HepG2 (cell line): ENCODE results near the gene PARP3. TPM values are rescaled to one million over a fixed set of nuclear protein-coding genes. Genes with fewer than 3 reads are reported as not detected.

ENCODE experiments used
- ATAC-seq: fragments of 200-7000 bp; cut with Tn5 transposase; 3 replicates; pipeline ENCODE4 v1.9.1; 2020; ENCODE audit warnings: mild to moderate bottlenecking, moderate library complexity
- BruUV-seq: library from RNA; stranded (reverse); fragments of 400-500 nt; replicated peaks from 2 replicates; lab custom pipeline; 2021; lab: Mats Ljungman, UMichigan
- CTCF ChIA-PET: fragments of 300-600 bp; formaldehyde crosslinking; extraction: SDS; loops from one replicate; lab custom pipeline; 2021; ENCODE audit warnings: low total read pairs, inconsistent platforms, low intra/inter-chr PET ratio; lab: Yijun Ruan, JAX
- POLR2A ChIA-PET: fragments of 350-600 bp; sonication (Branson Sonifier 250); formaldehyde crosslinking; loops from one replicate; lab custom pipeline; 2020; ENCODE audit warnings: antibody characterized with exemption, inconsistent platforms; lab: Yijun Ruan, JAX
- DNase-seq: peaks from one replicate; pipeline ENCODE4 v3.0.0-alpha.2; 2015; ENCODE audit warnings: low spot score
- FAIRE-seq: peaks from 3 replicates; lab custom pipeline; 2011; peaks lifted over from hg19 to GRCh38; lab: Jason Lieb, UNC
- H2AFZ ChIP-seq: one replicate; pipeline ENCODE4 v1.6.1; 2011; ENCODE audit warnings: low read length, inconsistent platforms
- H3K27ac ChIP-seq: fragments of 300-600 bp; 3 replicates; pipeline ENCODE4 v1.8.0; 2011; ENCODE audit warnings: mixed run types, mild to moderate bottlenecking, mixed read lengths, low read length, inconsistent platforms; ENCODE audit not compliant: insufficient read depth; ENCODE audit errors: extremely low read length
- H3K27me3 ChIP-seq, 2 experiments: fragments of 200-600 bp in 1 of 2; 2 replicates in 1 of 2; 3 replicates in 1 of 2; pipeline versions ENCODE4 v1.6.0 to v1.8.0; 2011; ENCODE audit warnings: low read length in 2 of 2, mild to moderate bottlenecking in 2 of 2, moderate library complexity in 2 of 2, inconsistent platforms in 1 of 2; ENCODE audit not compliant: insufficient read depth in 2 of 2, control insufficient read depth in 1 of 2
- H3K36me3 ChIP-seq, 2 experiments: fragments of 200-600 bp in 1 of 2; replicated peaks in 1 of 2; 2 replicates in 1 of 2; 3 replicates in 1 of 2; pipeline versions ENCODE4 v1.5.1 to v1.8.0; 2011; ENCODE audit warnings: low read length in 2 of 2, inconsistent platforms in 1 of 2; ENCODE audit not compliant: insufficient read depth in 2 of 2, control insufficient read depth in 1 of 2
- H3K4me1 ChIP-seq: 2 replicates; pipeline ENCODE4 v1.5.1; 2012; ENCODE audit warnings: low read length, inconsistent platforms; ENCODE audit not compliant: insufficient read depth
- H3K4me2 ChIP-seq: 2 replicates; pipeline ENCODE4 v1.6.0; 2011; ENCODE audit warnings: low read depth, low read length, inconsistent platforms
- H3K4me3 ChIP-seq, 3 experiments: fragments of 200-600 bp in 1 of 3; sonication (generic), shearing (Covaris generic) in 1 of 3; replicated peaks in 1 of 3; 2 replicates each; pipeline ENCODE4 v1.5.1; 2011 to 2016; ENCODE audit warnings: low read length in 3 of 3, inconsistent platforms in 2 of 3, low read depth in 2 of 3, mild to moderate bottlenecking in 2 of 3, control low read depth in 1 of 3, mixed read lengths in 1 of 3; ENCODE audit not compliant: insufficient read depth in 1 of 3
- H3K79me2 ChIP-seq: one replicate; pipeline ENCODE4 v1.6.1; 2011; ENCODE audit warnings: low read length, inconsistent platforms; ENCODE audit not compliant: insufficient read depth
- H3K9ac ChIP-seq: 2 replicates; pipeline ENCODE4 v1.6.0; 2011; ENCODE audit warnings: mild to moderate bottlenecking, low read depth, low read length, inconsistent platforms; ENCODE audit not compliant: insufficient read depth
- H3K9me3 ChIP-seq: 2 replicates; pipeline ENCODE4 v1.5.1; 2012; ENCODE audit warnings: mild to moderate bottlenecking, low read length
- H4K20me1 ChIP-seq: 2 replicates; pipeline ENCODE4 v1.6.0; 2011; ENCODE audit warnings: inconsistent platforms, mild to moderate bottlenecking, low read length, moderate library complexity; ENCODE audit not compliant: insufficient read depth
- EP300 ChIP-seq, 3 experiments: sonication (generic) in 1 of 3; formaldehyde crosslinking in 1 of 3; IDR thresholded peaks; 2 replicates each; pipeline versions ENCODE4 v1.5.1 to v1.6.1; 2011 to 2020; ENCODE audit warnings: low read depth in 2 of 3, low read length in 2 of 3, borderline replicate concordance in 1 of 3, improper control_type of control experiment in 1 of 3, mild to moderate bottlenecking in 1 of 3, missing genetic modification reagents in 1 of 3, moderate library complexity in 1 of 3
- HNF4A ChIP-seq: sonication (generic); formaldehyde crosslinking; IDR thresholded peaks from 2 replicates; pipeline ENCODE4 v1.4.0; 2020; ENCODE audit warnings: missing genetic modification reagents
- IRF2 ChIP-seq: IDR thresholded peaks from 2 replicates; pipeline ENCODE4 v1.6.1; 2018; ENCODE audit warnings: missing genetic modification reagents, missing compliant biosample characterization
- JUN ChIP-seq: sonication (generic); formaldehyde crosslinking; IDR thresholded peaks from 2 replicates; pipeline ENCODE4 v1.4.0; 2020; ENCODE audit warnings: mild to moderate bottlenecking, missing genetic modification reagents
- KDM2A ChIP-seq: sonication (generic); formaldehyde crosslinking; IDR thresholded peaks from 2 replicates; pipeline ENCODE4 v1.4.0; 2020; ENCODE audit warnings: low read depth, missing genetic modification reagents, borderline replicate concordance
- PAXIP1 ChIP-seq: sonication (generic); formaldehyde crosslinking; conservative IDR thresholded peaks from 2 replicates; pipeline ENCODE4 v1.4.0; 2020; ENCODE audit warnings: mild to moderate bottlenecking, missing genetic modification reagents, moderate library complexity
- RBAK ChIP-seq: sonication (generic); formaldehyde crosslinking; IDR thresholded peaks from 2 replicates; pipeline ENCODE4 v1.5.1; 2020; ENCODE audit warnings: mild to moderate bottlenecking, missing genetic modification reagents
- ZNF850 ChIP-seq: sonication (generic); formaldehyde crosslinking; conservative IDR thresholded peaks from 2 replicates; pipeline ENCODE4 v1.9.0; 2021; ENCODE audit warnings: mild to moderate bottlenecking, missing genetic modification reagents
- WGBS: methylation state at CpG from one replicate; pipeline ENCODE4 v1.1.6; 2017; ENCODE audit warnings: low lambda C conversion rate; 5-methylcytosine and 5-hydroxymethylcytosine counted together
- in situ Hi-C: cut with HindIII; loops from 2 replicates; pipeline ENCODE4 v1.10.0; 2017; ENCODE audit warnings: low pct_unique_long_range_greater_than_20kb; ENCODE audit not compliant: extremely low pct_ligation_motif_present
- intact Hi-C: fragments of 100-400 bp; cut with micrococcal nuclease; formaldehyde crosslinking; loops from one replicate; pipeline ENCODE4 v1.10.0; 2022; ENCODE audit not compliant: unreplicated experiment
- polyA plus RNA-seq, 8 experiments: library from polyadenylated mRNA; depleted of rRNA in 3 of 8; stranded (reverse) in 7 of 8; unstranded in 1 of 8; fragments of >200 nt; fragmentation: Illumina TruSeq in 4 of 8; extraction: Trizol in 4 of 8; gene quantifications; 2 replicates each; pipeline versions ENCODE4 v1.2.1 to v1.2.3, GENCODE V29; 2011 to 2016; ENCODE audit warnings: low read depth in 4 of 8, missing spikeins in 1 of 8, mixed read lengths in 1 of 8; ENCODE audit not compliant: insufficient read depth in 1 of 8
- total RNA-seq, 5 experiments: library from RNA; depleted of rRNA; stranded (reverse); fragments of >200 nt; fragmentation: Illumina TruSeq; extraction: Trizol; gene quantifications; 2 replicates each; pipeline ENCODE4 v1.2.3, GENCODE V29; 2016; ENCODE audit warnings: low read depth in 1 of 5

Gene PARP3
- total and polyA plus RNA-seq, 2 of the 13 experiments (the other 11 are each of a cell fraction or from before 2014, with no cell fraction given), result 11.2 to 21.5 TPM

DNA sequence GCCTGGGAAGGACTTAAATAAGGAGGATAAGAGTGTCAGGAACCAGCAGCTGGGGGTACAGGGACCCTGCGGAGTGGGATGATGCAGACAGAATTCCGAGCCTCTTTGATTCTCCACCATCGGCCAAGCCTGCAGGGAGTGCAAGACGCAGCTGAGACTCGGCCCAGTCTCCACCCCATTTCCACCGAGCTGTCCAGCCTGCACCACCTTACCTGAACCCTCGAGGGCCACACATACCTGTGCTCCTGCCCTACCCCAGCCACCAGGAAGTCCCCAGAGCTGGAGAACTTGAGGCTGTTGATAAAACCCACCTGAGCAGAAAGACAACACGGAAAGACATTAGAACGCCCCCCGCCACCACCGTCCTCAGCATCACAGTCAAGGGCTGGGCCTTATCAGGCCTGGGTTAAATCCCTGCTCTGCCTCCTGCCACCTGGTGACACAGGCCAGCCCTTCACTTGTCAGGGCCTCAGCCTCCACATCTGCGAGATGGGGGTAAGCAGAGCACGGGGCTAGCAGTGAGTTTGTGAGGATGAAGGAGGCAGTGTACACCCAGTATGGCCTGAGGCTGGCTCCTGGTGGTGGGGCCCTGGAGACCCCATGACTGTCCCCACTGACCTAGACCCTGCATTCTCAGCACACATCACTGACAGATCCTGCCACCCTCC, 8.6 kb upstream of the PARP3 start:
- ATAC-seq (no peak), DNase-seq (no peak), FAIRE-seq (no peak)
- Histone ChIP-seq H3K4me3 (no peak overlapping the region), H3K9me3 (no peaks in the 10 kb centered on the region), H3K9ac (no peak overlapping the region), H3K4me2 (no peak overlapping the region), H4K20me1 (no peaks in the 10 kb centered on the region), H2AFZ (no peak overlapping the region), H3K4me1 (0 out of 2 replicates have a peak, but pooled peaks cover under 1% of the 10 kb centered on the region), H3K36me3 (peaks cover 19 to 57% of the 10 kb centered on the region in 2 experiments; a peak in 4 of 5 replicates), H3K79me2 (peaks cover 3% of the 10 kb centered on the region), H3K27ac (no peak overlapping the region), H3K27me3 (no peaks in the 10 kb centered on the region)
- in situ Hi-C loops, result no loop called here
- BruUV-seq, result no TSS peak
- intact Hi-C loops, result no loop called here
- ChIA-PET CTCF (no interaction called here), POLR2A (interaction anchor here (1.8 to 3.3 kb wide), 2 partner anchors 8 to 9 kb away, joined by 8 to 15 read pairs; partner anchors contain the start of gene RRP9)
- TF ChIP-seq ZNF850, result no peak
- no peak for TF ChIP-seq HNF4A (CRISPR knock-in tag)
- TF ChIP-seq IRF2 (CRISPR knock-in tag), result no peak
- no peak for TF ChIP-seq RBAK (CRISPR knock-in tag)
- TF ChIP-seq PAXIP1 (CRISPR knock-in tag), result no peak
- TF ChIP-seq KDM2A, result no peak
- TF ChIP-seq JUN (CRISPR knock-in tag), result no peak
- no peak for TF ChIP-seq EP300 (IDR thresholded peaks at IDR 0.05; ENCODE audit: low read depth in 2 of 2, low read length in 2 of 2)
- no peak for TF ChIP-seq EP300 (CRISPR knock-in tag; IDR thresholded peaks at IDR 0.05; ENCODE audit: borderline replicate concordance)
- 89% methylated on average over 7 of the region's 13 CpGs for WGBS
